Effector CD4-positive, alpha-beta T cell (primary cell): ENCODE measurements around the gene SERPINA3.

Source experiments
- DNase-seq: peaks from one replicate; pipeline ENCODE4 v3.0.0-alpha.2; 2020

The SERPINA3 gene

GRCh38 chr14:94613720-94614644, 1.8 kb downstream of the SERPINA3 start:
- no peak for DNase-seq

DNA sequence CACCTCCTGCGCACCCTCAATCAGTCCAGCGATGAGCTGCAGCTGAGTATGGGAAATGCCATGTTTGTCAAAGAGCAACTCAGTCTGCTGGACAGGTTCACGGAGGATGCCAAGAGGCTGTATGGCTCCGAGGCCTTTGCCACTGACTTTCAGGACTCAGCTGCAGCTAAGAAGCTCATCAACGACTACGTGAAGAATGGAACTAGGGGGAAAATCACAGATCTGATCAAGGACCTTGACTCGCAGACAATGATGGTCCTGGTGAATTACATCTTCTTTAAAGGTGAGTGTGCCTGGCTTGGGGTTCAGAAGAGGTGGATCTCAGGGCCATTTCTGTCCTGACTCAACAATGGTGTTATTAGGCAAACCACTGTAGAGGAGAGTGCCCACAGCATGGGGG, 2.6 kb downstream of the SERPINA3 start:
- no peak for DNase-seq

- DNase-seq: no peak
These were observed 3.1 kb downstream of the SERPINA3 start for GRCh38 chr14:94615254-94615653.

DNA sequence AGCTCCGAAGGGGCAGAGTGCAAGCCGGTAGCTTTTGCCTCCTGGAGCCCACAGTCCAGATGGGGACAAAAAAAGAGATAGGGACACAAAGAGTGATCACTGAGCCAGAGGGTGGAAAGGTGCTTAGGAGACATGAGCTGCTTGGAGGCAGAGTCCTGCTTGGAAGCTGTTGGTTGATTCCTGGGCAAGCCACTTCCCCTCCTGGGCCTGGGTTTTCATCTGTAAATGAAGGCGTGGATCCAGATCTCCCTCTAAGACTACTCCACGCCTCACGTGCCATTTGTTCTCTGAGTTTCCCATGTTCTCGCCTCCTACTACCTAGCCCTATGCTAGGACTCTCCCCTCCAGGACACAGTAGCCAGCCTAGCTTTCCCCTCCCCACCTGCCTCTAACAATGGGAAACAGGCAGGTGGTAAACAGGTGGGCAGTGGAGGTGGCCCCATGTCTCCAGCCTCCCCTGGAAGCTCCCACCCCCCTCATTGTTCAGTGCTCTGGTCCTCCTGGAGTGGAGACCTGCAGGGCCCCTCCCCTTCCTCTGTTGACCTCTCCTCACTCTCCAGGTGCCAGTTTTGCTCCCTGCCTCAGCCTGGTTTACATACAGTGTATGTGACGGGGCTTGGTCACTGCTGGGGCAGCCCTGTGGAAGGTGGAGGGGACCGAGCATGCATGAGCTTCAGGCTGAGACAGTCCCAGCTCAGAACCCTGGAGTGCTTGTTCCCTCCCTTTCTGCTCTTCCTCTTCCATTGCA, 3.8 kb downstream of the SERPINA3 start:
- DNase-seq: no peak

DNA sequence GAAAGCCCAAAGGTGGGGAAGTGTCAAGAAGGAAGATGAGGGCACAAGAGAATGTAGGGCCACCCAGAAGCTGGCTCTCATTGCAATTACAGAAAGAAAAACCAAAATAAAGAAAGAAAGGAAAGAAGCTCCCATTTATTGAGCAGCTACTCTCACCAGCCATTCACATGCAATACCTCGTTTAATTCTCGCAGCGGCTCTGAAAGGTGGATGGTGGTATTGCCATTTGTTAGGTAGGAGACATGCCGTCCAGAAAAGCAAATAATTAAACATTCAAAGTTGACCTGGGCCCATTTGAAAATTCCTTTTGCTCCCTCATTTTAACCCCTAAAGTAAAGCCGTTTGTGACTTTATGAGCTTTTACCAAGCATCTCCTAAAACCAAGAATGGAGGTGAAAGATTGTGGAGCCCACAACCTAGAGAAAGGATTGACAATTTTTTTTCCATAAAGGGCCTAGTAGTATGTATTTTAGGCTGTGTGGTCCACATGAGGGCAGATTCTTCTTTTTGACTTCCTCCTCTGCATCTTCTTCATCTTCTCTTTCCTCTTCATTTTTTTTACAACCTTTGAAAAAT, 5.3 kb downstream of the SERPINA3 start:
- no peak for DNase-seq

- DNase-seq: no peak
These were observed 6.0 kb downstream of the SERPINA3 start for GRCh38 chr14:94617988-94618822.

DNA sequence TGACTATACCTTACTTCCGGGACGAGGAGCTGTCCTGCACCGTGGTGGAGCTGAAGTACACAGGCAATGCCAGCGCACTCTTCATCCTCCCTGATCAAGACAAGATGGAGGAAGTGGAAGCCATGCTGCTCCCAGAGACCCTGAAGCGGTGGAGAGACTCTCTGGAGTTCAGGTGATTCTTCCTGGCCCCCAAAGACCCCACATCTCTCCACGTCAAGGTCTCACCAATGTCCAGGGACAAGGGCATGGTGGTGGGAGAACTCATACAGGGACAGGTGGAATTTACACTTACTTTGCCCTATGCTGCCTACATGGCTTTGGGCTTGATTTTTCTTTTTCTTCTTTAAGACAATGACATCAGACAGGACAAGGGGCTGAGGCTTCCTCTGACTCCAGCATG, 7.1 kb downstream of the SERPINA3 start:
- no peak for DNase-seq

DNA sequence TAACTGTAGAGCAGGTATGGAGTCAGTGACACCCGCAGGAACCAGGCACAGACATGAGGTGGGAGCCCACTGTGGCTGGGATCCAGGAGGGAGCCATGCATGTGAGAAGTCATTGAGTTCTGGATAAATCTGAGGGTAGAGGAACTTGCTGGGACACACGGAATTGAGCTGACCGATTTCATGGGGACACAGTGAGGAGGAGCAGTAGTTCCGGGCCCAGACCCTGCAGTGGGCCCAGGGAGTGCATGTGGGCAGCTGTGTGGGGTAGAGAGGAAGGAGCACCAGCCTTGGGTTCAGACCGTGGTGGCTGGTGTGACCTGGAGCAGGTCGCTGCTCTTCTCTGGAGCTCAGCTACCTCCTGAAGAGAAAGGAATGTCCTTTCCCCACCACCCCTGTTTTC, 8.4 kb downstream of the SERPINA3 start:
- no peak for DNase-seq

GRCh38 chr14:94621358-94622134, 9.4 kb downstream of the SERPINA3 start:
- no peak for DNase-seq

DNA sequence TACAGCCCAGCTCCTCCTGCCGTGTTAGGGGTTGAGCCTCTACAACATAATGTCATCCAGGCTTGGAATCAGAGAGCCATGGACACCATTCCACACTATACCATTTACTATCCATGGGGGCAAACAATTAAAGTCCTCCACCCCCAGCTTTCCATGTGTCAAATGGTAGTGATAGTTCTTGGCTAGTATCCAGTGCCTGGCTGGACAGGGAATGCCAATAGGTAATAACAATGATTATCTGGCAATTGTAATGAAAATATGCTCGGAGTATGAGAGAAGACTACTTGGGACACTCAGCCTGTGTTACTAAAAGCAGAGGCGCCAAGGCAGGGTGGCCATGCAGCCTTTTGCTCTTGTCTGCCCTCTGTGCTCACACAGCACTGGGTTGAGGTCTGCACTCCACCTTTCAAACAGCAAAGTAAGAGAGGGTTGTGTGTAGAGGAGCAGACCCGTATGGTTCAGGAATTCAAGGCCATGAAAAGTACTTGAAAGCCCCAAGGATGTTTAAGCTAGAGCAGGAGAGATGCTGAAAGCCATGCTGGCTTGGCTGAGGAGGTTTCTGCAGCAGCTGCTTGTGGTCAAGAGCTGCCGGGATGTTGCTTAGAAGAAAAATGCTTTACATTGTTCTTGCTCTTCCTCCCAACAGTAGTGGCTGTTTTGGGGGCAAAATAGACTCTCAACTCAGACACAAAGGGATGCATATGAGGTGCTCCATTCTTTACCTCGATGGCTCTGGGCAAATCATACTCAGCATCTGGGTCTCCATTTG, 10.6 kb downstream of the SERPINA3 start:
- DNase-seq: no peak

GRCh38 chr14:94623422-94623809, 11.2 kb downstream of the SERPINA3 start:
- DNase-seq: no peak

DNA sequence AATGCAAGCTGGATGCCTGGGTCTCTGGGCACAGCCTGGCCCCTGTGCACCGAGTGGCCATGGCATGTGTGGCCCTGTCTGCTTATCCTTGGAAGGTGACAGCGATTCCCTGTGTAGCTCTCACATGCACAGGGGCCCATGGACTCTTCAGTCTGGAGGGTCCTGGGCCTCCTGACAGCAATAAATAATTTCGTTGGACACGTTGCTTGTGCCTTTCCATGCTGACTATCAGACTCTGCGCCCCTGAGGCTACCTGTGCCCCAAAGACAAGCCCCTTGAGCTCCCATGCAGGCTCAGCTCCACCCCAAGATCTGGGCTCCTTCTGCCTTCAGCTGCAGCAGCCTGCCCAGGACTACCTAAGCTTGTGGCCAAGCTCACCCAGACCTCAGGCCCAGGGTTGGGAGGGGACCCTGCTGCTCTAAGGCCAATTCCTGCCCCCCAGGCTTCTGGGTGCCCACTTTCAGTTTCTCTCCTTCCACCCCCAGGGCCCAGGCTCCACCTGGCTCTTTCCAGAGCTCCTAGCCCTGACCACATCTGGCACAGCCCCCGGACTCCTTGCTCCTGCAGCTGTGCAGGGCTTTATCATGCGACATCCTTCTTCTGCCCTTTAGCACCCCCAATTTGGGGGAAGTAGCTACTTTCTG, 11.8 kb downstream of the SERPINA3 start:
- no peak for DNase-seq

GRCh38 chr14:94624537-94625352, 12.6 kb downstream of the SERPINA3 start:
- DNase-seq: no peak

- no peak for DNase-seq
These were observed 13.1 kb downstream of the SERPINA3 start for GRCh38 chr14:94625353-94625635.

GRCh38 chr14:94628578-94628977, 16.4 kb downstream of the SERPINA3 start:
- no peak for DNase-seq

DNA sequence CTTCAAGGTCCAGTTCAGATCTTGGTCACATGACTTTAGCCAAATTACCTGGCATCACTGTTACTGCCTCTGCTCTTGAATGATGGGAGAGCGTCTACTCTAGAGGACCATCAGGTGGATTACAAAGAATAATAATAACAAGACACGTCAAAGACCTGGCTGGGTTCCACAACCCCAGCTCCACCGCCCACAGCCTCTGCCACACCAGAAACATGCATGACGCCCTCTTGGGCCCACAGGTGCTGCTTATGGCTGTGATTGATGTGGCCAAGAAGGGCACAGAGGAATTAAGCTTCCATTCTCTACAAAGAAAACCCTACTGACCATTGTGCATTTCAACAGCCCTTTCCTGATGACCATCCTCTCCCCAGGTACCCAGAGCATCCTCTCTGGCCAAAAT, 18.2 kb downstream of the SERPINA3 start:
- no peak for DNase-seq

DNA sequence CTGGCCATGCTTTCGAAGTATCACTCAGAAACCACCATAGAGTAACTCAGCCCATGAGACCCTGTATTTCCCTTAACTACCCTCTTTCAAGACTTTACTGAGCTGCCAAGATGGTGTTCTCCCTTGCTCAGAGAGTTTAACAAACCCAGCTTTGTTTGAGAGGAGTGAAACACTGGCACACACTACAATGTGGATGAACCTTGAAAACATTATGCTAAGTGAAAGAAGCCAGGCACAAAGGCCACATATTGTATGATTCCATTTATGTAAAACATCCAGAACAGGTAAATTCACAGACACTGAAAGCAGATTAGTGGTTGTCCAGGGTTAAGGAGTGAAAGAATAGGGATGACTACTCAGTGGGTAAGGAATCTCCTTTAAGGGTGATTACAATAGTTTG, 18.9 kb downstream of the SERPINA3 start:
- DNase-seq: no peak

DNA sequence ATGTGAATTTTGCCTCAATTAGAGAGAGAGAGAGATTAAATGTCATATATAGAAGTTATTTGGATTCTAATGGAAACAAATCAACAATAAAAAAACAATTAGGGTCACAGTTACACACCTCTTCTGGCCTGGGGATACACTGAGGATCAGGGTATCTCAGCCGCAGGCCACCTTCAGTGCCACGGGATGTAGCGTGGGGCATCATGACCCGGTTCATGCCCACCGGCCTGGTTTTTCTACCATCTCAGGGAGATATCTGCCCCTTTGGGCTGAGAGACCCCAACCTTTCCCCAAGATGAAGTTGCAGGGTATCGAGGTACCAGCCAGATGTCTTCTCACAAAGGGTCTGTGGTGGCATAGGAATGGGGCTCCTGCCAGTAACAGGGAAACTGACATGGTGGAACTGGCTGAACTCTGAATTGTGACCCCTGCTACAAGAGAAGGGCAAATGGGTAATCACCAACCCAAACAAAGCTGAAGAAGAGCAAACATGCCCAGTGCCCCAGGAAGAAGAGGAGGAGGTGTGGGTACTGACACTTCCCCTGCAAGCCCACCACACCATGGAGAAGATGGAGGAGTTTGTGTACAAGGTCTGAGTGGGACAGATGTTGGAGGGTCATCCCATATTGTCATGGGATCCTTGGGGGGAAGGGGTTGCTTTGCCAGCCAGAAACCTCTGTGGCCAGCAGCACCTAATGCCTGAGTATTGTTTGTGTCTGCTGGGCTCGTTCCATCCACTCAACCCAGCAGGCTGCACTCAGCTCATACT, 19.5 kb downstream of the SERPINA3 start:
- no peak for DNase-seq

- DNase-seq: no peak
These were observed 20.1 kb downstream of the SERPINA3 start for GRCh38 chr14:94632305-94632590.
